HG03103 (cell line): ENCODE data around the gene PLCB3.
"Not testable (repeated sequence)": the region's sequence is repeated elsewhere in the genome, so short reads cannot be mapped to it uniquely, and the experiment has no call there.

Experiments used
- ATAC-seq: cut with Tn5 transposase; IDR thresholded peaks from one replicate; pipeline ENCODE4 v1.9.1; 2021; ENCODE audit warnings: low read depth; ENCODE audit not compliant: unreplicated experiment

Gene PLCB3

DNA sequence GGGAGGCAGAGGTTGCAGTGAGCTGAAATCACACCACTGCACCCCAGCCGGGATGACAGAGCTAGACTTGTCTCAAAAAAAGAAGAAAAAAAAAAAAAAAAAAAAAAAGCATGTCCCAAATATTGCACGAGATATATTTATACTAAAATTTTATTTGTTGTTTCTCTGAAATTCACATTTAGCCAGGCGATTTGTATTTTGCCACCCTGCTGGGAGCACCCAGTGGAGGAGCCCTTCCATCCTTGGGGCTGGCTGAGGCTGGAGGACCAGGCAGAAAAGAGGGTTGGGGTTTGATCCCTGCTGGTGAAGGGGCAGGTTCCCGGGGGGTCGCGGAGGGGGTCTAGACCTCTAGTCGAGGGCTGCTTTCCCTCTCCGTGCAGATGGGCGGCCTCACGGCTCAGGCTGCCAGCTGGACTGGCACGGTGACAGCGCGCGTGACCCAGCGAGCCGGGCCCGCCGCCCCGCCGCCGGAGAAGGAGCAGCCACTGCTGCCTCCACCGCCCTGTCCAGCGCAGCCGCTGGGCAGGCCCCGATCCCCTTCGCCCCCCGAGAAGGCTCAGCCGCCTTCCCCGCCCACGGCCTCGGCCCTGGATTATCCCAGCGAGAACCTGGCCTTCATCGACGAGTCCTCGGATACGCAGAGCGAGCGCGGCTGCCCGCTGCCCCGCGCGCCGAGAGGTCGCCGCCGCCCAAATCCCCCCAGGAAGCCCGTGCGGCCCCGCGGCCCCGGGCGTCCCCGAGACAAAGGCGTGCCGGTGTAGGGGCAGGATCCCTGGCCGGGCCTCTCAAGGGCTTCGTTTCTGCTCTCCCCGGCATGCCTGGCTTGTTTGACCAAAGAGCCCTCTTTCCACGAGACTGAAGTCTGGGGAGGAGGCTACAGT lies 47.9 kb downstream of the PLCB3 start:
- no peak for ATAC-seq

DNA sequence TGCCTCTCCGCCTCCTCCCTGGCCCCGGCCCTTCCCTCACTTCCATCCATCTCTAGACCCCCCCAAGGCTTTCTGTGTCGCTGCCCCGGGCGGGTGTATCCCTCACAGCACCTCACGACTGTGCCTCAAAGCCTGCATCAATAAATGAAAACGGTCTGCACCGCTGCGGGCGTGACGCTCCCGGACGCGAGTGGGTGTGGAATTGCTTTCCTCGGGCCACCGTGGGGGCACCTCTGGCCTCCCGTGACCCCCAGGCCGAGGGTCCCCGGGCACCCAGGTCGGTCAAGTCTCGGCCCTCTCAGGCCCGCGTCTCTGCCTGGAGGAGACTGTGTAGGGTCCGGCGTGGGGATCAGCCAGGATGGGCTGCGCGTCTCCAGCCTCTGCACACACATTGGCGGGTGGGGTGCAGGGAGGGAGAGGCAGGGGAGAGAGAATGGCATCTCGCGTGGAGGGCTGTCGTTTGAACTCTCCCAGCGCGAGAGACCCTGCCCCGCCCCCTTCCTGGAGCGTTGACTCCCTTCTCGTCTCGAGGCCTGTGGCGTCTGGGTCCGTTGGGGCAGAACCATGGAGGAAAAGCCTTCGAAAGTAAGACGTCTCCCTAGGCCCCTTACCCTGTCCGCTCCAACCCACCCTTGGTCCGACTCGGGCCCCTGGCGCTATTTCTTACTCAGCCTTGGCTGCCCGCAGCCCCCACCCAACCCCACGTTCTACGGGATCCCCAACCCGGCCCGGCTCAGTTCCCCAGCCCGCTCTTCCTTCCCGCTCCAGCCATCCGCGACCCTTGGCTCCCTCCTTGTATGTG lies 48.7 kb downstream of the PLCB3 start, which contains the start of gene CATSPERZ:
TSS of gene CATSPERZ (plus strand) at position 512 of the 802 bp plus-strand sequence. CDS start at position 565, 53 bp downstream.
- ATAC-seq = no peak

DNA sequence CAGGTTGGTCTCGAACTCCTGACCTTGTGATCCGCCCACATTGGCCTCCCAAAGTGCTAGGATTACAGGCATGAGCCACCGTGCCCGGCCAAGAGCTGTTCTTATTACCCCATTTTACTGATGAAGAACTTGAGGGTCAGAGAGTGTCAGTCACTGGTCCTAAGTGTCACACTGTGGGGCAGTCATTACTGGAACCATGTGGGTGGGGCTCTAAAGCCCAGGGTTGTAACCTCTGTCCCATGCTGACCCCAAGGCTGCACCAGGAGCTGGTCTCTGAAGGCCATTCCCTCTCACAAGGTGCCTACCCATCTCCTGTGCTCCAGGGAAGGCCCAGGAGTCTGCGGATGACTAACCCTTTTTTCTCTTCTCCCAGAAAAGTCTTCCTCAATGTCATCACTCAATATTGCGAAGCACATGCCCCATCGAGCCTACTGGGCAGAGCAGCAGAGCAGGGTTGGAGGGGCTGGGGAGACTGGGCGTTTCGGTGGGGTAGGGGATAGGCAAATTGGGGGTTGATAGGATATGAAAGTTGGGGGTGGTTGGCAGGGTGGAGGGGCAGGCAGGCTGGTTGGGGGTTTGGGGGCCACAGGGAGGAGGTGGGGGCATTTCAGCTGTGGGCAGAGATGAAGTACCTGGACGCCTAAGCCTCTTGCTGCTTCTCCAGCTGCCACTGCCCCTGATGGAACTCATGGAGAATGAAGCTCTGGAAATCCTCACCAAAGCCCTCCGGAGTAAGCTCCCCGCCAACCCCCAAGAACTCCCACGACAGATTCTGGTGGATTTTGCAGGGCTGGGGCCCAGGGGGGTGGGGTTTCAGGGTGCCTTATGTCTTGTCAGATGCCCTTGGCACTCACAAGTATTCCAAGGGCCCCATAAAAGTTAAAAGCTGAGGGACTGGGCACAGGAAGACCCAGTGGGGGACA lies 52.0 kb downstream of the PLCB3 start:
- no peak for ATAC-seq

DNA sequence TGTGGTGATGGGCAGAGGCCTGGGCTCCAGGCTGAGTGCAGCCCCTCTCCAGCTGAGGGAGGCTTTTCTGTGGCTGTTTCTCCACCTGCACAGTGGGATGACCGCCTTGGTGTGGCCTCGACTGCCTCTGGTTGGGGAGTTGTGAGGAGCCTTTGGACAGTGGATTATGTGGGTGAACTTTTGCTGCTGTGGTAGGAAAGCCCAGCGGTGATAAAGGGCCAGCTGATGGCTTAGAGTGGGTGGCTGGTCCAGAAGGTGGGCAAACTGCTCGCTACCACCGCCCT lies 52.6 kb downstream of the PLCB3 start:
- ATAC-seq = no peak

DNA sequence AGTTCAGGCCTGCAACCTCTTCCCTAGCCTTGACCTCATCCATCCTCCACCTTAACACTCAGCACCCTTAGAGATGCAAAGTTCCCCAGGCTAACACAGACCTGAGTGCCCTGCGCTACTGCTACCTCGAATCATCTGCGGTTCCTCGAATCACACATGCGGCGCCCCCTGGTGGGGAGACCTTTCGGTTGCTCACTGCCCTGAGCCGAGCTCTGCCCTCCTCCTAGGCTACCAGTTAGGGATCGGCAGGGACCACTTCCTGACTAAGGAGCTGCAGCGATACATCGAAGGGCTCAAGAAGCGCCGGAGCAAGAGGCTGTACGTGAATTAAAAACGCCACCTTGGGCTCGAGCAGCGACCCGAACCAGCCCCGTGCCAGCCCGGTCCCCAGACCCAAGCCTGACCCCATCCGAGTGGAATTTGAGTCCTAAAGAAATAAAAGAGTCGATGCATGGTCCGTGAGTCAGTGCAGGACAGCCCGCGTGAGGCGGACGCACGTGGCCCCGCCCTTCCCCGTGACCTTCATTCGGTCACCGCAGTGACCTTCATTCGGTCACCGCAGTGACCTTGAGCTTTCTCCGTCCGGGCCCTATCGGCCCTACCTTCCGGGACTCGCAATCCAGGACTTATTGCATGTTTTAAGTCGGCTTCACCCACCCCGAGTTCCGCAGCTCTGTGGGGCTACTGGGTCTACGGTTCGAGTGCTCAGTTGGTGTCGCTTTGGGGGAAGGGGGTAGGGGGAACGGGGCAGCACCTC lies 53.2 kb downstream of the PLCB3 start:
- peak; percentile 1 for ATAC-seq

DNA sequence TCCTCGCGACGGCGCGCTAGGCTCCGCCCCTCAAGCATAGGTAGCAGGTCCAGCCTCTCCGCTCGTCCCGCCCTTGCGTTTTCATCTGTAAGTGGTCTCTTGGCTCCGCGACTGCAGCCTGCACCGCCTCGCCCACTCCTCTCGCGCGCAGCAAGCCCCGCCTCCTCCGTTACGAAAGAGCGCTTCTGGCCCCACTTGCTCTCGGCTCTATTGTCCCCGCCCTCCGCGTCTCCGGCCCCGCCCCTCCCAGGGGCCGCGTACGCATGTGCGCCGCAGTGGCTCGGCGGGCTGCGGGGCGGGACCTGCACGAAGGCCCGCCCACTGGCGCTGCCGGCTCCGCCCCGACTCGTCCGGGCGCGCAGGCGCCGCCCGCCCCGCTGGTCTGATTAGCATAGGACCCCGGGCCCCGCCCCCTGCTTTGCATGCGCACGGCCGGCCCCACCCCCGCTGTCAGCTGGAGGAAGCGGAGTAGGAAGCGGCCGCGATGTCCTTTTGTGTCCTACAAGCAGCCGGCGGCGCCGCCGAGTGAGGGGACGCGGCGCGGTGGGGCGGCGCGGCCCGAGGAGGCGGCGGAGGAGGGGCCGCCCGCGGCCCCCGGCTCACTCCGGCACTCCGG lies 53.9 kb downstream of the PLCB3 start, which contains the start of gene ESRRA:
TSS of gene ESRRA (plus strand) at position 450 of the 616 bp plus-strand sequence. CDS start 1,656 bp downstream, outside the sequence.
- ATAC-seq = peak; percentile 58

DNA sequence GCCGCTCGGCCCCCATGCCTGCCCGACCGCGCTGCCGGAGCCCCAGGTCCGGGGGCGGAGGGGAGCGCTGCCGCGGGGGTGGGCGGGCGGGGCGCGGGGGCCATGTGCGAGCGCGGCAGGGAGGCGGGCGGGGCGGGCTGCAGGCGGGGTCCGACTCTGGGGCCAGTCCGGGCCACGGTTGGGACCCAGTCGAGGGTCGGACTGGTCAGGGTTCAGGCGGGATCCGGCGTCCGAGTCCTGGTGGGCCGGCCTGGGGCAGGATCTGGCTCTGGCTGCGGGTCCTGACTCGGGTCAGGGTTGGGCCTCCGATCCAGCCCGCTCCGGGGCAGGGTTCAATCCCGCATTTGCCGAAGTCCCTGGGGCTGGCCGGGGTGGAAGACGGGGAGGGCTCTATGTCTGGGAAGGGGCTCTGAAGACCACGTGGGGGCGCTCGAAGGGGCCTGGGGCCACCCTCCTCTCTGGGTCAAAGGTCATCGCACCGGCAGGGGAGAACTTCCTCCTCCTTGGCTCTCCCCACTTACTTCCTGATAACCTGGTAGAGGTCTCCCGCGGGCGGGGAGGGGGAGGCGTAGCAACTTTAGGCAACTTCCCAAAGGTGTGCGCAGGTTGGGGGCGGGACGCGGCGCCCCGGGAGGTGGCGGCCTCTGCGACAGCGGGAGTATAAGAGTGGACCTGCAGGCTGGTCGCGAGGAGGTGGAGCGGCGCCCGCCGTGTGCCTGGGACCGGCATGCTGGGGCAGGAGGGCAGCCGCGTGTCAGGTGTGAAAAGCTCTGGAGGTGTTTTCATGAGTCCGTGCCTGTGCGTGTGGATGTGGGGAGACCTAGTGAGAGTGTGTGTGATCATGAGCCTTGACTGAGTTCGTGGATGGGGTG lies 54.6 kb downstream of the PLCB3 start:
- peak; percentile 14 for ATAC-seq

DNA sequence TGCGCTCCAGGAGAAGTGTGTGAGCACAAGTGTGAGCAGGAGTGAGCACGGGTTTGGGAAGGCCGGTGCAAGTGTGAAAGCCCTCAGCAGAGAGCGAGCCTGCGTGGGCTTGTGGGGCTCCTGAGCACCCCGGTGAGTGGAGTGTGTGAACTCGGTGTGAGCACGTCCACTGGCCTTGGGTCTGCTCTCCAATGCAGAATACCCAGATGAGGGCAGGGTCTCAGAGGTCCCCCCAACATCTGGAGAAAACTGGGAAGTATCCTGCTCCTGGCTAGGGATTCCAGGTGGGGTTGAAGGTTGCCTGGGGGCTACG lies 55.2 kb downstream of the PLCB3 start:
- ATAC-seq = no peak

DNA sequence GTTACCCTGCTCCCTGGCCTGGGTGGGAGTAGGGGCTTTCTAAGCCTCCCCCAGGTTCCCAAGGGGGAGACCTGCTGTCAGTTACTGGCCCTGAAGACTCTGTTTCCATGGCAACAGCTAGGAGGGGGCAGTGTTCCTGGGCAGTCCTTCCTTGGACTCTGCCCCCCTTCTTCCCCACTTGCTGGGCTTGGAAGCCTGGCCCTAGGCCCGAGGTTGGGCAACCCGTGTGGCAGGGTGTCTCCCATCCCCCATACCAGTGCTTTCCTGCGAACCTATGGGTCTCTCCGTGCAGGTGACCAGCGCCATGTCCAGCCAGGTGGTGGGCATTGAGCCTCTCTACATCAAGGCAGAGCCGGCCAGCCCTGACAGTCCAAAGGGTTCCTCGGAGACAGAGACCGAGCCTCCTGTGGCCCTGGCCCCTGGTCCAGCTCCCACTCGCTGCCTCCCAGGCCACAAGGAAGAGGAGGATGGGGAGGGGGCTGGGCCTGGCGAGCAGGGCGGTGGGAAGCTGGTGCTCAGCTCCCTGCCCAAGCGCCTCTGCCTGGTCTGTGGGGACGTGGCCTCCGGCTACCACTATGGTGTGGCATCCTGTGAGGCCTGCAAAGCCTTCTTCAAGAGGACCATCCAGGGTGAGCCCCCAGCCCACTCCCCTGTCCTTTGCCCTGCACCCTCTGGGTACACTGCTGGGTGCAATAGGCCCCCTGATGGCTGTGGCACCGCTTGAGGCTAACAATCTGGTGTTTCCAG lies 55.7 kb downstream of the PLCB3 start:
- ATAC-seq = no peak

DNA sequence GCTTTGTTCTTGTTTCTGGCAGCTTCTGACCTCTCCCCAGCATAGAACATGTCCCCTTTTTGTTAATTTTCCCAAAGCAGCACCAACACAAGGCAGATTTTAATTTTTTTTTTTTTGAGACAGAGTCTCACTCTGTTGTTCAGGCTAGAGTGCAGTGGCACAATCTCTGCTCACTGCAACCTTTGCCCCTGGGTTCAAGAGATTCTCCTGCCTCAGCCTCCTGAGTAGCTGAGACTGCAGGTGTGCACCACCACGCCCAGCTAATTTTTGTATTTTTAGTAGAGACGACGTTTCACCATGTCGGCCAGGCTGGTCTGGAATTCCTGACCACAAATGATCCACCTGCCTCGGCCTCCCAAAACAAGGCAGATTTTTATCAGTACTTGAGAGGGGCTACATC lies 56.5 kb downstream of the PLCB3 start:
- not testable (repeated sequence) for ATAC-seq

DNA sequence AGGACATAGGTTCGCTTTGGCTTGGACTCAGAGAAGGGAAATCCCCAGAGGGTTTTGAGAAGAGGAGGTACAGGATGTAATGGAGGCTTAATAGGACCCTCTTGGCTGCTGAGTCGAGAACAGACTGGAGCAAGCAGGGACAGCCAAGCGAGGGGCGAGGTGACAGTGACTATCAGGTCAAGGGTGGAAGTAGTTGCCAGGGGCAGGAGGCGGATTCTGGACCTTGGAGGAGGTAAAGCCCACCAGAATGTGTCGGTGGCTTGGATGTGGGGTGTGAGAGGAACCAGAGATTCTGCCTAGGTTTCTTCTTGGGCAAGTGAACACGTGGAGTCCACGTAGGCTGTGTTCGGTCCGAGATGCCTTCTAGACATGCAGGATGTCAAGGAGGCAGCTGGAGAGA lies 61.6 kb downstream of the PLCB3 start:
- ATAC-seq = no peak

DNA sequence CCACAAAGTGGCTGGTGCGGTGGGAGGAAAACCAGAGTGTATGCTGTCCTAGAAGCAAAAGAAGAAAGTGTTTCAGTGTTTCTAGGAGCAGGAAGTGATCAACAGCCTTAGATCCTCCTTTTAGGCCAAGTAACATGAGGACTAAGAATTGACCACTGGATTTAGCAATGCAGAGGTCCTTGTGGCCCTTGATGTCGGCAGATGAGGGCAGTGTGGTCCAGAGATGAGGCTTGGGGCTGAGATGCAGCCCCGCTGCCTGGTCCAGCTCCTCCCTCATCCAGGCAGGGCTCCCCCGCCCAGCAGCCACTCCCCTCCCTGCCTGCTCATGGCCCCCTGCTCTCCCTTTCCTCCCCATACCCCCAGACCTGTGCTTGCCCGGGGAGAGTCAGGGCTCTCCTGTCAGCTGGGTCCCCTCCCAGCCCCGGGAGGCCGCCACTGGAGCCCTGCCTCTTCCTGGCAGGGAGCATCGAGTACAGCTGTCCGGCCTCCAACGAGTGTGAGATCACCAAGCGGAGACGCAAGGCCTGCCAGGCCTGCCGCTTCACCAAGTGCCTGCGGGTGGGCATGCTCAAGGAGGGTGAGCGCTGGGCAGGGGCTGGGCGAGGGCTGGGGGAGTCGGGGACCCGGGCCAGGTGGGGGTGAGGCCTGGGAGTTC lies 62.3 kb downstream of the PLCB3 start:
- no peak for ATAC-seq

DNA sequence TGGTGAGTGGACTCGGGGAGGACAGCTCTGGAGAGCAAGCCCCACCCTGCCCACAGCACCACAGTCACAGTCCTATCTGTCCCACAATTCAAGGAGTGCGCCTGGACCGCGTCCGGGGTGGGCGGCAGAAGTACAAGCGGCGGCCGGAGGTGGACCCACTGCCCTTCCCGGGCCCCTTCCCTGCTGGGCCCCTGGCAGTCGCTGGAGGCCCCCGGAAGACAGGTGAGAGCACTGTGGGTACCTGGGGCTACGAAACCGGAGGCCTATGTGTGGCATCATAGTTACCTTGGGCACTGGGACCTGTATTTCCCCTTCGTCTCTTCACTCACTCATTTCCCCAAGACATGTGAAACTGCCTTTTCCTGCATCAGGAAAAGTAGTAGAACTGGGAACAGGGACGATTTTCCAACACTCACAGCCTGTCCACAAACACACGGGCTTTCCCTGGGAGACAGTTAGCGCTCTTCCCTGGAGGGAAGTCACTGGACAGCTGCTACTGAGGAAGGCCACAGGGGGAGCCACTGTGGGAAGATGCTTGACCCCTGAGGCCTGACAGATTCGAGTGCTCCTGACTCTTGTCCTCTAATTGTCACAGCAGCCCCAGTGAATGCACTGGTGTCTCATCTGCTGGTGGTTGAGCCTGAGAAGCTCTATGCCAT lies 62.9 kb downstream of the PLCB3 start:
- ATAC-seq = no peak

DNA sequence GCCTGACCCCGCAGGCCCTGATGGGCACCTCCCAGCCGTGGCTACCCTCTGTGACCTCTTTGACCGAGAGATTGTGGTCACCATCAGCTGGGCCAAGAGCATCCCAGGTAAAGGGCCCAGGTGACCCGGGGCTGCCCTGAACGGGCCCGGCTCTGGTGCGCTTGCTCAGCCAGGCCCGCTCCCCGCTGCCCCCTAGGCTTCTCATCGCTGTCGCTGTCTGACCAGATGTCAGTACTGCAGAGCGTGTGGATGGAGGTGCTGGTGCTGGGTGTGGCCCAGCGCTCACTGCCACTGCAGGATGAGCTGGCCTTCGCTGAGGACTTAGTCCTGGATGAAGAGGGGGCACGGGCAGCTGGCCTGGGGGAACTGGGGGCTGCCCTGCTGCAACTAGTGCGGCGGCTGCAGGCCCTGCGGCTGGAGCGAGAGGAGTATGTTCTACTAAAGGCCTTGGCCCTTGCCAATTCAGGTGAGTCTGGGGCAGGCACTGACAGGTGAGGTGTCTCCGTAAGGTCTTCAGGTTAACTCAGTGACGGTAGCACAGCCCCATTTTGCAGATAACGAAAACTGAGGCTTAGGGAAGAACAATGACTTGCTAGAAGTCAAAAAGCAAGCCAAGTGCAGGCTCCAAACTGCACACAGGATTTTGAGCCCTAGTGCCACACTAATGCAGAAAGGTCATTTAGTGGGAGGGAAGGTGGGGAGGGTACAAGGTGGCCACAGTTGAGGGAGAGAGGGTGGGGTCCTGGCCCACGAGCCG lies 63.7 kb downstream of the PLCB3 start:
- no peak for ATAC-seq

DNA sequence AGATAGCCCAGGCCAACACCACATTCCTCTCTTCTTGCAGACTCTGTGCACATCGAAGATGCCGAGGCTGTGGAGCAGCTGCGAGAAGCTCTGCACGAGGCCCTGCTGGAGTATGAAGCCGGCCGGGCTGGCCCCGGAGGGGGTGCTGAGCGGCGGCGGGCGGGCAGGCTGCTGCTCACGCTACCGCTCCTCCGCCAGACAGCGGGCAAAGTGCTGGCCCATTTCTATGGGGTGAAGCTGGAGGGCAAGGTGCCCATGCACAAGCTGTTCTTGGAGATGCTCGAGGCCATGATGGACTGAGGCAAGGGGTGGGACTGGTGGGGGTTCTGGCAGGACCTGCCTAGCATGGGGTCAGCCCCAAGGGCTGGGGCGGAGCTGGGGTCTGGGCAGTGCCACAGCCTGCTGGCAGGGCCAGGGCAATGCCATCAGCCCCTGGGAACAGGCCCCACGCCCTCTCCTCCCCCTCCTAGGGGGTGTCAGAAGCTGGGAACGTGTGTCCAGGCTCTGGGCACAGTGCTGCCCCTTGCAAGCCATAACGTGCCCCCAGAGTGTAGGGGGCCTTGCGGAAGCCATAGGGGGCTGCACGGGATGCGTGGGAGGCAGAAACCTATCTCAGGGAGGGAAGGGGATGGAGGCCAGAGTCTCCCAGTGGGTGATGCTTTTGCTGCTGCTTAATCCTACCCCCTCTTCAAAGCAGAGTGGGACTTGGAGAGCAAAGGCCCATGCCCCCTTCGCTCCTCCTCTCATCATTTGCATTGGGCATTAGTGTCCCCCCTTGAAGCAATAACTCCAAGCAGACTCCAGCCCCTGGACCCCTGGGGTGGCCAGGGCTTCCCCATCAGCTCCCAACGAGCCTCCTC lies 64.6 kb downstream of the PLCB3 start:
- ATAC-seq = not testable (repeated sequence)
